A549 (cell line): Measurements from ENCODE around the gene EXOC4. TPM values are rescaled to one million over a fixed set of nuclear protein-coding genes. Genes with fewer than 3 reads are reported as not detected.

Experiments used
- ATAC-seq, 2 experiments: fragments of 200-7000 bp in 1 of 2; fragments of >200 bp in 1 of 2; cut with Nextera tagmentation in 1 of 2; cut with Tn5 transposase in 1 of 2; 3 replicates each; pipeline versions ENCODE4 v1.8.0 to v1.9.1; 2018 to 2020; ENCODE audit warnings: mild to moderate bottlenecking in 1 of 2, moderate library complexity in 1 of 2
- CTCF ChIA-PET: fragments of 300-600 bp; sonication (Branson Sonifier 250); formaldehyde crosslinking; extraction: SDS; loops from one replicate; lab custom pipeline; 2021; ENCODE audit warnings: antibody characterized with exemption, inconsistent platforms; lab: Yijun Ruan, JAX
- POLR2A ChIA-PET: fragments of 350-600 bp; formaldehyde crosslinking; extraction: SDS; loops from one replicate; lab custom pipeline; 2021; ENCODE audit warnings: antibody characterized with exemption, inconsistent platforms; lab: Yijun Ruan, JAX
- DNase-seq, 2 experiments: peaks; one replicate each; pipeline versions ENCODE4 v3.0.0 to v3.0.0-alpha.2; 2011 to 2016; ENCODE audit warnings: low read depth in 1 of 2, low spot score in 1 of 2
- FAIRE-seq: peaks from 2 replicates; lab custom pipeline; 2011; peaks lifted over from hg19 to GRCh38; lab: Jason Lieb, UNC
- H3K27ac ChIP-seq, 2 experiments: fragments of >200 bp; sonication (Bioruptor Twin); formaldehyde crosslinking; 3 replicates each; pipeline ENCODE4 v1.5.1; 2016 to 2017
- H3K4me1 ChIP-seq: fragments of >200 bp; sonication (Bioruptor Twin); formaldehyde crosslinking; 3 replicates; pipeline ENCODE4 v1.6.1; 2016
- H3K4me2 ChIP-seq: fragments of >200 bp; sonication (Bioruptor Twin); formaldehyde crosslinking; 3 replicates; pipeline ENCODE4 v1.6.1; 2016
- H3K4me3 ChIP-seq: fragments of >200 bp; sonication (Bioruptor Twin); formaldehyde crosslinking; 3 replicates; pipeline ENCODE4 v1.5.1; 2016
- H3K9me3 ChIP-seq: fragments of >200 bp; sonication (Bioruptor Twin); formaldehyde crosslinking; 3 replicates; pipeline ENCODE4 v1.6.1; 2016
- CBX2 ChIP-seq: fragments of 200-600 bp; sonication (generic); IDR thresholded peaks from 2 replicates; pipeline ENCODE4 v1.6.1; 2016; ENCODE audit warnings: low read depth, mild to moderate bottlenecking, borderline replicate concordance
- CBX8 ChIP-seq: fragments of 200-600 bp; sonication (generic); IDR thresholded peaks from 2 replicates; pipeline ENCODE4 v1.6.1; 2016
- CEBPB ChIP-seq, 2 experiments: fragments of >200 bp in 1 of 2; sonication (Bioruptor Twin) in 1 of 2; formaldehyde crosslinking in 1 of 2; IDR thresholded peaks; 2 replicates each; pipeline ENCODE4 v1.6.1; 2012 to 2016
- EHMT2 ChIP-seq: fragments of 200-600 bp; sonication (generic); IDR thresholded peaks from 2 replicates; pipeline ENCODE4 v1.6.1; 2016; ENCODE audit warnings: antibody characterized with exemption, low read depth, mild to moderate bottlenecking, moderate library complexity
- FOSB ChIP-seq: fragments of 250-450 bp; sonication (Bioruptor Pico); IDR thresholded peaks from 2 replicates; pipeline ENCODE4 v1.5.0; 2020; ENCODE audit warnings: mild to moderate bottlenecking, moderate library complexity
- FOSL2 ChIP-seq, 2 experiments: fragments of 450-650 bp in 1 of 2; fragments of >200 bp in 1 of 2; sonication (Bioruptor Twin) in 1 of 2; formaldehyde crosslinking; IDR thresholded peaks; 2 replicates each; pipeline versions ENCODE4 v1.5.0 to v1.6.1; 2016 to 2020; ENCODE audit warnings: mild to moderate bottlenecking in 1 of 2, moderate library complexity in 1 of 2
- FOXS1 ChIP-seq: fragments of 250-450 bp; sonication (Bioruptor Pico); IDR thresholded peaks from 2 replicates; pipeline ENCODE4 v1.5.0; 2020; ENCODE audit warnings: mild to moderate bottlenecking, moderate library complexity
- HDAC2 ChIP-seq: fragments of 200-600 bp; sonication (generic); IDR thresholded peaks from 2 replicates; pipeline ENCODE4 v1.6.1; 2016
- HOXB13 ChIP-seq: fragments of 250-450 bp; sonication (Bioruptor Pico); IDR thresholded peaks from 2 replicates; pipeline ENCODE4 v1.5.0; 2020; ENCODE audit warnings: low read depth, mild to moderate bottlenecking, moderate library complexity
- HOXB5 ChIP-seq: fragments of 250-450 bp; sonication (Bioruptor Pico); IDR thresholded peaks from 2 replicates; pipeline ENCODE4 v1.5.0; 2020; ENCODE audit warnings: mild to moderate bottlenecking, moderate library complexity
- JUN ChIP-seq, 2 experiments: fragments of >200 bp; sonication (Bioruptor Twin); formaldehyde crosslinking; IDR thresholded peaks; 2 replicates in 1 of 2; 3 replicates in 1 of 2; pipeline ENCODE4 v1.6.1; 2016 to 2017
- JUNB ChIP-seq: fragments of >200 bp; sonication (Bioruptor Twin); formaldehyde crosslinking; IDR thresholded peaks from 2 replicates; pipeline ENCODE4 v1.6.1; 2016
- KDM1A ChIP-seq: fragments of 200-600 bp; sonication (generic); IDR thresholded peaks from 2 replicates; pipeline ENCODE4 v1.6.1; 2016; ENCODE audit warnings: low read depth, mild to moderate bottlenecking
- MAX ChIP-seq: IDR thresholded peaks from 2 replicates; pipeline ENCODE4 v1.6.1; 2012
- MYC ChIP-seq: IDR thresholded peaks from 2 replicates; pipeline ENCODE4 v1.6.1; 2012; ENCODE audit warnings: mild to moderate bottlenecking, inconsistent platforms, low read length, improper control_type of control experiment, borderline replicate concordance
- NR3C1 ChIP-seq: fragments of >200 bp; sonication (Bioruptor Twin); formaldehyde crosslinking; IDR thresholded peaks from 3 replicates; pipeline ENCODE4 v1.6.1; 2017
- PBX3 ChIP-seq: IDR thresholded peaks from 2 replicates; pipeline ENCODE4 v1.6.1; 2012
- POLR2AphosphoS2 ChIP-seq: conservative IDR thresholded peaks from 2 replicates; pipeline ENCODE4 v1.6.1; 2012; ENCODE audit warnings: low read length, improper control_type of control experiment, inconsistent platforms
- RAD21 ChIP-seq, 2 experiments: fragments of >200 bp in 1 of 2; sonication (Bioruptor Twin) in 1 of 2; formaldehyde crosslinking in 1 of 2; IDR thresholded peaks in 1 of 2; conservative IDR thresholded peaks in 1 of 2; 2 replicates in 1 of 2; 3 replicates in 1 of 2; pipeline ENCODE4 v1.6.1; 2012 to 2018; ENCODE audit warnings: inconsistent platforms in 1 of 2
- RARB ChIP-seq: fragments of 250-450 bp; sonication (Bioruptor Pico); IDR thresholded peaks from 2 replicates; pipeline ENCODE4 v1.8.0; 2021; ENCODE audit warnings: mild to moderate bottlenecking, moderate library complexity
- RNF2 ChIP-seq: fragments of 200-600 bp; sonication (generic); IDR thresholded peaks from 2 replicates; pipeline ENCODE4 v1.6.1; 2016; ENCODE audit warnings: low read depth, mild to moderate bottlenecking, antibody characterized with exemption, moderate library complexity, borderline replicate concordance
- SMC3 ChIP-seq: fragments of >200 bp; sonication (Bioruptor Twin); formaldehyde crosslinking; IDR thresholded peaks from 3 replicates; pipeline ENCODE4 v1.6.1; 2018; ENCODE audit warnings: inconsistent platforms
- TP53 ChIP-seq: fragments of 250-450 bp; sonication (Bioruptor Pico); IDR thresholded peaks from 2 replicates; pipeline ENCODE4 v1.5.0; 2021; ENCODE audit warnings: mild to moderate bottlenecking, moderate library complexity
- USF2 ChIP-seq: fragments of 450-650 bp; IDR thresholded peaks from 2 replicates; pipeline ENCODE4 v1.6.1; 2014; ENCODE audit warnings: antibody characterized with exemption
- ZSCAN20 ChIP-seq: fragments of 250-450 bp; sonication (Bioruptor Pico); IDR thresholded peaks from 2 replicates; pipeline ENCODE4 v1.8.0; 2022; ENCODE audit warnings: mild to moderate bottlenecking, moderate library complexity
- WGBS: methylation state at CpG from one replicate; pipeline ENCODE4 v1.1.6; 2017; ENCODE audit errors: missing lambda C conversion rate; 5-methylcytosine and 5-hydroxymethylcytosine counted together
- polyA plus RNA-seq, 4 experiments: library from polyadenylated mRNA; depleted of rRNA in 3 of 4; stranded (reverse); fragments of >200 nt; fragmentation: RNase III in 1 of 4; extraction: RNeasy Plus Mini Kit Qiagen cat#74134 plus additional on column Dnase treatment in 1 of 4; gene quantifications; 2 replicates in 3 of 4; 3 replicates in 1 of 4; pipeline ENCODE4 v1.2.3, GENCODE V29; 2011 to 2017
- TF ChIP-seq, protein P1 (sequence below): fragments of >200 bp; sonication (Bioruptor Twin); formaldehyde crosslinking; IDR thresholded peaks from 2 replicates; pipeline ENCODE4 v1.6.1; 2016
- TF ChIP-seq, protein P2 (sequence below): fragments of 150-350 bp; IDR thresholded peaks from 2 replicates; pipeline ENCODE4 v1.6.1; 2014; ENCODE audit warnings: low read depth, mild to moderate bottlenecking, low read length
- TF ChIP-seq, protein P3 (sequence below): fragments of 250-450 bp; sonication (Bioruptor Pico); IDR thresholded peaks from 2 replicates; pipeline ENCODE4 v1.5.0; 2020; ENCODE audit warnings: low read depth, mild to moderate bottlenecking, moderate library complexity
- TF ChIP-seq, protein P4 (sequence below): IDR thresholded peaks from 2 replicates; pipeline ENCODE4 v1.6.1; 2012; ENCODE audit warnings: low read depth, borderline replicate concordance

Gene EXOC4
- polyA plus RNA-seq, 2 of the 4 experiments (the other 2 are of a cell fraction): 33.4 to 73.1 TPM

DNA sequence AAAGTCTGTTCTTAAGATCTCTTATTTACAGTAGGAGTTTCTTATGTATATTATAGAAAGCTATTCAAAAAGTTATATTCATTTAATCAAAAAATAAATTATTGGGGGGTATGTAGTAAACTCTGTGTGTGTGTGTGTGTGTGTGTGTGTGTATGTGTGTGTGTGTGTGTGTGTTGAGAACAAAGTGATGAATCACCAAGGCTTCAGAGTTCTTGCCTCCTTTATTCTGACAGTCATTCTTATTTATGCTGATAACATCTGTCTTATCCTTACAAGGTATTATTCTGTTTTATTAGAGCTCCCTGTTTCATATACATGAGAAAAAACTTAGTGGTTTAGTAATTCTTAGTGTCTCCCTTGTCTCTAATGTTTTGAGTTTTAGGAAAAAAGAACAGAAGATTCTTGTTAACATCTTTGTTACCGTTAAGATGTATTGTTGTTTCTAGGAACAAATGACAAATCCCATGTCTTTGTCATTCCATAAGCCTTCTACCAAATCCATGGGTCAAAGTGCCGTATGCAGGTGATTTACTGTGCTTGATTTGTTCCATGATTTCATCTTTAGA lies 424.0 kb downstream of the EXOC4 start (continued):
- TF ChIP-seq POLR2AphosphoS2: no peak
- TF ChIP-seq, all 56 proteins: peak for 0

GRCh38 chr7:133678137-133678814 lies 425.4 kb downstream of the EXOC4 start:
- Histone ChIP-seq H3K4me2 (no peak overlapping the region), H3K4me1 (no peaks in the 10 kb centered on the region), H3K9me3 (no peaks in the 10 kb centered on the region), H3K4me3 (no peak overlapping the region), H3K27ac (no peak overlapping the region)
- no peak for ATAC-seq
- FAIRE-seq: no peak
- WGBS: 83% methylated on average over 2 of the region's 2 CpGs
- no peak for TF ChIP-seq FOSB (CRISPR knock-in tag)
- no peak for TF ChIP-seq CEBPB (IDR thresholded peaks at IDR 0.05)
- TF ChIP-seq, protein P1, sequence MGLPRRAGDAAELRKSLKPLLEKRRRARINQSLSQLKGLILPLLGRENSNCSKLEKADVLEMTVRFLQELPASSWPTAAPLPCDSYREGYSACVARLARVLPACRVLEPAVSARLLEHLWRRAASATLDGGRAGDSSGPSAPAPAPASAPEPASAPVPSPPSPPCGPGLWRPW: no peak
- TF ChIP-seq MAX: no peak
- TF ChIP-seq FOXS1 (CRISPR knock-in tag): no peak
- TF ChIP-seq FOSL2 (IDR thresholded peaks at IDR 0.05): no peak
- TF ChIP-seq FOSL2 (CRISPR knock-in tag; IDR thresholded peaks at IDR 0.05): no peak
- no peak for TF ChIP-seq CBX8
- TF ChIP-seq NR3C1: no peak
- no peak for TF ChIP-seq HOXB13
- TF ChIP-seq, protein P2, sequence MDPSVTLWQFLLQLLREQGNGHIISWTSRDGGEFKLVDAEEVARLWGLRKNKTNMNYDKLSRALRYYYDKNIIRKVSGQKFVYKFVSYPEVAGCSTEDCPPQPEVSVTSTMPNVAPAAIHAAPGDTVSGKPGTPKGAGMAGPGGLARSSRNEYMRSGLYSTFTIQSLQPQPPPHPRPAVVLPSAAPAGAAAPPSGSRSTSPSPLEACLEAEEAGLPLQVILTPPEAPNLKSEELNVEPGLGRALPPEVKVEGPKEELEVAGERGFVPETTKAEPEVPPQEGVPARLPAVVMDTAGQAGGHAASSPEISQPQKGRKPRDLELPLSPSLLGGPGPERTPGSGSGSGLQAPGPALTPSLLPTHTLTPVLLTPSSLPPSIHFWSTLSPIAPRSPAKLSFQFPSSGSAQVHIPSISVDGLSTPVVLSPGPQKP: no peak
- no peak for TF ChIP-seq PBX3
- no peak for TF ChIP-seq ZSCAN20 (CRISPR knock-in tag)
- TF ChIP-seq, protein P3, sequence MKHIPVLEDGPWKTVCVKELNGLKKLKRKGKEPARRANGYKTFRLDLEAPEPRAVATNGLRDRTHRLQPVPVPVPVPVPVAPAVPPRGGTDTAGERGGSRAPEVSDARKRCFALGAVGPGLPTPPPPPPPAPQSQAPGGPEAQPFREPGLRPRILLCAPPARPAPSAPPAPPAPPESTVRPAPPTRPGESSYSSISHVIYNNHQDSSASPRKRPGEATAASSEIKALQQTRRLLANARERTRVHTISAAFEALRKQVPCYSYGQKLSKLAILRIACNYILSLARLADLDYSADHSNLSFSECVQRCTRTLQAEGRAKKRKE: no peak
- TF ChIP-seq POLR2AphosphoS2: no peak
- TF ChIP-seq JUNB: no peak
- no peak for TF ChIP-seq RAD21 (conservative IDR thresholded peaks at IDR 0.05 in 1 of 2, IDR thresholded peaks at IDR 0.05 in 1 of 2)
- no peak for TF ChIP-seq RNF2
- TF ChIP-seq, protein P4, sequence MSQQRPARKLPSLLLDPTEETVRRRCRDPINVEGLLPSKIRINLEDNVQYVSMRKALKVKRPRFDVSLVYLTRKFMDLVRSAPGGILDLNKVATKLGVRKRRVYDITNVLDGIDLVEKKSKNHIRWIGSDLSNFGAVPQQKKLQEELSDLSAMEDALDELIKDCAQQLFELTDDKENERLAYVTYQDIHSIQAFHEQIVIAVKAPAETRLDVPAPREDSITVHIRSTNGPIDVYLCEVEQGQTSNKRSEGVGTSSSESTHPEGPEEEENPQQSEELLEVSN: no peak
- TF ChIP-seq SMC3: no peak
- ChIA-PET CTCF (interaction anchor here (0.6 to 1.1 kb wide), 3 partner anchors 65 to 1098 kb away, joined by 3 read pairs; no protein-coding TSS in a partner anchor), POLR2A (no interaction called here)
- DNase-seq: no peak

DNA sequence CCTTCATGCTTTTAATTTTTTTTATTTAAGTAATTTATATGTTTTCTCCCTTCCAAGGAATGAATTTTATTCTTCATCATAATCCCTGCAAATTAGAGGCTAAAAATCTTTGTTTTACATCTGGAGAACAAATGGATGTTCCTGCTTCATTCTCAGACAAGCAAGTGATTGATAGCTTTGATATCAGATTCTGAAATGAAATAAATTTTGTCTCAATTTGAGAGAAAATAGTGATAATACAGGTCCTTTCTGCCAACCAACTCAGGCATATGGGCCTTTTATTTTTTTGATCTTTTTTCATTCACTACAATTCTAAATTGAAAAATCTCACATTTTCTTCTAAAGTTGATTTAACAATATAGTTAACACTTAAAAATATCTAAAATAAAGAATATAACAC lies 427.1 kb downstream of the EXOC4 start:
- no peak for DNase-seq
- no peak for FAIRE-seq
- ChIA-PET POLR2A (no interaction called here), CTCF (no interaction called here)
- Histone ChIP-seq H3K9me3 (no peaks in the 10 kb centered on the region), H3K4me3 (no peak overlapping the region), H3K27ac (no peak overlapping the region), H3K4me1 (no peaks in the 10 kb centered on the region), H3K4me2 (no peak overlapping the region)
- ATAC-seq: no peak
- TF ChIP-seq EHMT2 (no peak), HOXB13 (no peak), FOSB (CRISPR knock-in tag) (no peak), TP53 (CRISPR knock-in tag) (no peak), MYC (no peak), MAX (no peak), USF2 (no peak), SMC3 (no peak), HDAC2 (no peak), HOXB5 (no peak), KDM1A (no peak), JUN (IDR thresholded peaks at IDR 0.05) (no peak), RNF2 (no peak), RARB (CRISPR knock-in tag) (no peak), CBX2 (no peak)
- TF ChIP-seq, protein P2: no peak
